DMS153 treated with DMSO at 0.1 percent for 48 hours (cell line): Measurements from ENCODE around the gene CYP2S1.
"Not testable (repeated sequence)": the region's sequence is repeated elsewhere in the genome, so short reads cannot be mapped to it uniquely, and the experiment has no call there.

ENCODE experiments used
- DNase-seq: peaks from one replicate; lab custom pipeline; 2025; ENCODE audit not compliant: unreplicated experiment; lab: John Stamatoyannopoulos, UW

Gene CYP2S1

GRCh38 chr19:41192574-41193429 is at the start of gene CYP2S1:
Gene CYP2S1 (plus strand): TSS chr19:41193219. CDS start chr19:41193265, 46 bp downstream.
- DNase-seq, result no peak

- DNase-seq, result peak; percentile 62
Measured at GRCh38 chr19:41144403-41144802, 48.6 kb upstream of the CYP2S1 start.

GRCh38 chr19:41149831-41150230 is 43.2 kb upstream of the CYP2S1 start:
- no peak for DNase-seq

GRCh38 chr19:41150986-41151385 is 42.0 kb upstream of the CYP2S1 start:
- DNase-seq, result not testable (repeated sequence)

GRCh38 chr19:41154060-41154459 is 39.0 kb upstream of the CYP2S1 start:
- no peak for DNase-seq

- DNase-seq, result no peak
Measured at GRCh38 chr19:41156207-41156606, 36.8 kb upstream of the CYP2S1 start.

- no peak for DNase-seq
Measured at GRCh38 chr19:41159881-41160280, 33.1 kb upstream of the CYP2S1 start.

- no peak for DNase-seq
Measured at GRCh38 chr19:41161903-41162302, 31.1 kb upstream of the CYP2S1 start.

- DNase-seq, result no peak
Measured at GRCh38 chr19:41166944-41167804, 25.8 kb upstream of the CYP2S1 start.

- DNase-seq, result no peak
Measured at GRCh38 chr19:41172297-41173164, 20.5 kb upstream of the CYP2S1 start.

GRCh38 chr19:41174297-41174928 is 18.6 kb upstream of the CYP2S1 start:
- DNase-seq, result no peak

GRCh38 chr19:41175801-41176777 is 16.9 kb upstream of the CYP2S1 start:
- peak; percentile 1 for DNase-seq

GRCh38 chr19:41180173-41180572 is 12.8 kb upstream of the CYP2S1 start:
- DNase-seq, result not testable (repeated sequence)

GRCh38 chr19:41186971-41187883 is 5.8 kb upstream of the CYP2S1 start:
- no peak for DNase-seq

GRCh38 chr19:41187884-41188279 is 5.1 kb upstream of the CYP2S1 start:
- no peak for DNase-seq

GRCh38 chr19:41189425-41190065 is 3.5 kb upstream of the CYP2S1 start:
- DNase-seq, result no peak

- no peak for DNase-seq
Measured at GRCh38 chr19:41193430-41194156, 574 bp downstream of the CYP2S1 start.
